ENCODE results near the gene NFAM1.

DNA sequence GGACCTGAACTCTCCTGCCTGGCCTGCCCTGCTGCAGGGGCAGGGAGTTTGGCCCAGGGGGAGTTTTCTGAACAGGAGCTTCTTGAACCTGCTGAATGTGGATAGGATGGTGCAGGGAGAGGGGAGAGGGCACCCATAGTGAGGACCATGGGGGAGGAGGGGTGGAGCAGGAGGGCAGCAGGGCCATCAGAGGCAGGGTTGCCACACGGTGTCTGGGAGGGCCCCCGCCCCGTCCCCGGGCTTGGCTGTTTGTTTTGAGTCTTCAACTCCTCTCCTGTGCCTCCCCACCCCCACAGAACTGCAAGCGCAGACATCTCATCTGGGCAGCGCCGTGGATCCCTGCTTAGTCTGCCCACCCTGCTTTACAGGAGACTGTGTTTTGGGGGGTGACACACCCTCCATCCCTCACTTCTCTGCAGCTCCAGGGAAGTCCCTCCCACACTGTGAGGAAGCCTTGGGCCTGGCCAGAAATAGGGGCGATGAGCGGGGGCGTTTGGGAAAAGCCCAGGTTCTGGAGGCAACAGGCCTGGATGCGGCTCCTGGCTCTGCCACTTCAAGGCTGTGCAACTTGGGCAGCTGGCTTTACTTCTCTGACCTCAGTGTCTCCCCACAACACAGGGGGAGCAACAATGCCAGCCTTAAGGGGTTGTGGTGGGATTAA, 14.4 kb downstream of the NFAM1 start:
- TF ChIP-seq, protein P1, sequence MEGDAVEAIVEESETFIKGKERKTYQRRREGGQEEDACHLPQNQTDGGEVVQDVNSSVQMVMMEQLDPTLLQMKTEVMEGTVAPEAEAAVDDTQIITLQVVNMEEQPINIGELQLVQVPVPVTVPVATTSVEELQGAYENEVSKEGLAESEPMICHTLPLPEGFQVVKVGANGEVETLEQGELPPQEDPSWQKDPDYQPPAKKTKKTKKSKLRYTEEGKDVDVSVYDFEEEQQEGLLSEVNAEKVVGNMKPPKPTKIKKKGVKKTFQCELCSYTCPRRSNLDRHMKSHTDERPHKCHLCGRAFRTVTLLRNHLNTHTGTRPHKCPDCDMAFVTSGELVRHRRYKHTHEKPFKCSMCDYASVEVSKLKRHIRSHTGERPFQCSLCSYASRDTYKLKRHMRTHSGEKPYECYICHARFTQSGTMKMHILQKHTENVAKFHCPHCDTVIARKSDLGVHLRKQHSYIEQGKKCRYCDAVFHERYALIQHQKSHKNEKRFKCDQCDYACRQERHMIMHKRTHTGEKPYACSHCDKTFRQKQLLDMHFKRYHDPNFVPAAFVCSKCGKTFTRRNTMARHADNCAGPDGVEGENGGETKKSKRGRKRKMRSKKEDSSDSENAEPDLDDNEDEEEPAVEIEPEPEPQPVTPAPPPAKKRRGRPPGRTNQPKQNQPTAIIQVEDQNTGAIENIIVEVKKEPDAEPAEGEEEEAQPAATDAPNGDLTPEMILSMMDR (IDR thresholded peaks at IDR 0.05; ENCODE audit: low read depth, low read length, poor library complexity, severe bottlenecking): no peak
- no peak for TF ChIP-seq EZH2phosphoT487 (IDR thresholded peaks at IDR 0.05; ENCODE audit: borderline replicate concordance, low read length)

All from DOHH2 (cell line).